Osteoblast (primary cell): ENCODE measurements around the gene EIF6. TPM values are rescaled to one million over a fixed set of nuclear protein-coding genes. Genes with fewer than 3 reads are reported as not detected.

Source experiments
- DNase-seq: peaks from one replicate; pipeline ENCODE4 v3.0.0; 2011; ENCODE audit warnings: low spot score, mixed read lengths; ENCODE audit not compliant: insufficient read length; ENCODE audit errors: missing footprints
- H2AFZ ChIP-seq: 2 replicates; pipeline ENCODE4 v1.6.0; 2011; ENCODE audit warnings: mild to moderate bottlenecking, low read length
- H3K27ac ChIP-seq: 2 replicates; pipeline ENCODE4 v1.5.1; 2011; ENCODE audit warnings: mild to moderate bottlenecking, low read depth, low read length, moderate library complexity
- H3K27me3 ChIP-seq: 2 replicates; pipeline ENCODE4 v1.6.0; 2012; ENCODE audit warnings: mild to moderate bottlenecking, control low read depth, inconsistent platforms, low read length, moderate library complexity; ENCODE audit not compliant: insufficient read depth
- H3K36me3 ChIP-seq: 2 replicates; pipeline ENCODE4 v1.5.1; 2011; ENCODE audit warnings: mild to moderate bottlenecking, low read length, control low read depth, moderate library complexity; ENCODE audit not compliant: insufficient read depth
- H3K4me1 ChIP-seq: 2 replicates; pipeline ENCODE4 v1.5.1; 2011; ENCODE audit warnings: mild to moderate bottlenecking, low read length, control low read depth, moderate library complexity; ENCODE audit not compliant: insufficient read depth
- H3K4me2 ChIP-seq: 2 replicates; pipeline ENCODE4 v1.6.0; 2011; ENCODE audit warnings: mild to moderate bottlenecking, low read length; ENCODE audit not compliant: insufficient read depth
- H3K4me3 ChIP-seq: fragments of 200-600 bp; sonication (generic); 3 replicates; pipeline ENCODE4 v1.5.1; 2012; ENCODE audit warnings: mild to moderate bottlenecking, low read length, inconsistent platforms; ENCODE audit not compliant: insufficient read depth
- H3K79me2 ChIP-seq: 2 replicates; pipeline ENCODE4 v1.6.0; 2012; ENCODE audit warnings: mild to moderate bottlenecking, low read length, control low read depth, inconsistent platforms; ENCODE audit not compliant: insufficient read depth
- H3K9me3 ChIP-seq: 2 replicates; pipeline ENCODE4 v1.5.1; 2011; ENCODE audit warnings: low read depth, low read length, control low read depth
- H4K20me1 ChIP-seq: 2 replicates; pipeline ENCODE4 v1.6.0; 2012; ENCODE audit warnings: mild to moderate bottlenecking, low read length, control low read depth; ENCODE audit not compliant: insufficient read depth
- total RNA-seq: library from RNA; depleted of rRNA; stranded (reverse); fragments of >200 nt; gene quantifications from 2 replicates; pipeline ENCODE4 v1.2.3, GENCODE V29; 2012
- TF ChIP-seq, protein P1 (sequence below): IDR thresholded peaks from 2 replicates; pipeline ENCODE4 v1.5.1; 2011; ENCODE audit warnings: mild to moderate bottlenecking, low read depth, low read length, moderate library complexity; ENCODE audit errors: extremely low read depth

Gene EIF6
- total RNA-seq, 1 donor: 121 TPM

DNA sequence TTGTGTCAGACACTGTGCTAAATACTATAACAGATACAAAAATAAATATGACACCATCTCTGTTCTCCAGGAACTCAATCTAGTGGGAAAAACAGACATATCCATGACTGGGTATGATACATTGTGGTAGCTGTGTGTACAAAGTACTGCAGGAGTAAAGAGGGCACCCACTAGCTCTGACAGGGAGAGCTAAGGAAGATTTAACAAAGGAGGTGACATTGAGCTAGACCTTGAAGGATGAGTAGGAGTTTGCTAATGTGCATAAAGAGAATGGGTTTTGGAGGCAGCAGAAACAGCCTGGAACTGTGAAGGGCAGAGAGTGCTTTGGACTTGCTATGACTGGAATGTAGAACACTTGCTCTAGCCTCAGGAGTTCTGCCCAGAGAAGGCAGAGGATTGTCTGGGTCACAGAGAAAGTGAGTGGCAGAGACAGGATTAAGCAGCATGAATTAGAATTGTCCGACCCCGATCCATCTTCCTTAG lies 43.7 kb downstream of the EIF6 start:
- H3K4me2 ChIP-seq: no peak overlapping the region
- H3K36me3 ChIP-seq: no peaks in the 10 kb centered on the region
- DNase-seq: no peak
- H4K20me1 ChIP-seq: peaks cover 5% of the 10 kb centered on the region
- H3K79me2 ChIP-seq: no peaks in the 10 kb centered on the region
- TF ChIP-seq, protein P1, sequence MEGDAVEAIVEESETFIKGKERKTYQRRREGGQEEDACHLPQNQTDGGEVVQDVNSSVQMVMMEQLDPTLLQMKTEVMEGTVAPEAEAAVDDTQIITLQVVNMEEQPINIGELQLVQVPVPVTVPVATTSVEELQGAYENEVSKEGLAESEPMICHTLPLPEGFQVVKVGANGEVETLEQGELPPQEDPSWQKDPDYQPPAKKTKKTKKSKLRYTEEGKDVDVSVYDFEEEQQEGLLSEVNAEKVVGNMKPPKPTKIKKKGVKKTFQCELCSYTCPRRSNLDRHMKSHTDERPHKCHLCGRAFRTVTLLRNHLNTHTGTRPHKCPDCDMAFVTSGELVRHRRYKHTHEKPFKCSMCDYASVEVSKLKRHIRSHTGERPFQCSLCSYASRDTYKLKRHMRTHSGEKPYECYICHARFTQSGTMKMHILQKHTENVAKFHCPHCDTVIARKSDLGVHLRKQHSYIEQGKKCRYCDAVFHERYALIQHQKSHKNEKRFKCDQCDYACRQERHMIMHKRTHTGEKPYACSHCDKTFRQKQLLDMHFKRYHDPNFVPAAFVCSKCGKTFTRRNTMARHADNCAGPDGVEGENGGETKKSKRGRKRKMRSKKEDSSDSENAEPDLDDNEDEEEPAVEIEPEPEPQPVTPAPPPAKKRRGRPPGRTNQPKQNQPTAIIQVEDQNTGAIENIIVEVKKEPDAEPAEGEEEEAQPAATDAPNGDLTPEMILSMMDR: no peak
- no peak overlapping the region for H2AFZ ChIP-seq
- no peaks in the 10 kb centered on the region for H3K27me3 ChIP-seq
- no peak overlapping the region for H3K4me3 ChIP-seq
- H3K4me1 ChIP-seq: no peaks in the 10 kb centered on the region
- H3K27ac ChIP-seq: no peak overlapping the region
- no peaks in the 10 kb centered on the region for H3K9me3 ChIP-seq

DNA sequence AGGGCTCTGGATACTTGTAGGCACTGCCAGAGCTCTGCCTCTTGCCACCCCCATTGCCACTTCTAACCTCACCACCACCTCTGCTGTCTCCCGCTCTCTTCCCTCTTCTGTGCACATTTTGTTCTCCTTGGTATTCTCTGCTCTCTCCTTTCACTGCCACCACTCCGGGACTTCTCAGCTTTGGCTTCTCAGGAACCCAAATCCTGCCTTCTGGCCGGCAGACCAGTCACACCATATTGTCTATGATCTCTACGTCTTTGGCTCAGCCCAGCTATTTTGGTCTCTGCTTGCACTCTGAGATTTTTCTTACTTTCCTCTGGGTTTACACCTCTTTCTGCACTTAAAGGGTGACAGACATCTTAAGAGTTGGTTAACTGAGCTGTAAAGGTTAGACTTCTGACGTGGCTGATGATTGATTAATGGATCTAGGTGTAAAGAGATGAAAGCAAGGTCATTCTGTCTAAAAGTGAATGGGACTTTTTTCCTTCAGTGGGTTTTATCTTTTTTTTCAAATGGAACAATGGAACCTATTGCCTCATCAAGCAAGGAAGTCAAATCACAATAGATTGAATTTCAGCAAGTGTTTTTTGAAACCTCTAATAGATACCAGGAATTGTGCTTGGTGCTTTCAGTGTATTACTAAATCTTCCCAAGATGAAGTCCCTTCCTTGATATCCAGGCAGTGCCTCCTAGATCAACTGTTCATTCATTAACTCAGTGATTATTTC lies 44.3 kb downstream of the EIF6 start:
- Histone ChIP-seq H3K4me2 (no peak overlapping the region), H3K27ac (no peak overlapping the region), H3K36me3 (no peaks in the 10 kb centered on the region), H3K27me3 (no peaks in the 10 kb centered on the region), H3K9me3 (no peaks in the 10 kb centered on the region), H3K4me1 (no peaks in the 10 kb centered on the region), H3K4me3 (no peak overlapping the region), H4K20me1 (peaks cover 5% of the 10 kb centered on the region), H3K79me2 (no peaks in the 10 kb centered on the region), H2AFZ (no peak overlapping the region)
- TF ChIP-seq, protein P1: no peak
- DNase-seq: no peak

DNA sequence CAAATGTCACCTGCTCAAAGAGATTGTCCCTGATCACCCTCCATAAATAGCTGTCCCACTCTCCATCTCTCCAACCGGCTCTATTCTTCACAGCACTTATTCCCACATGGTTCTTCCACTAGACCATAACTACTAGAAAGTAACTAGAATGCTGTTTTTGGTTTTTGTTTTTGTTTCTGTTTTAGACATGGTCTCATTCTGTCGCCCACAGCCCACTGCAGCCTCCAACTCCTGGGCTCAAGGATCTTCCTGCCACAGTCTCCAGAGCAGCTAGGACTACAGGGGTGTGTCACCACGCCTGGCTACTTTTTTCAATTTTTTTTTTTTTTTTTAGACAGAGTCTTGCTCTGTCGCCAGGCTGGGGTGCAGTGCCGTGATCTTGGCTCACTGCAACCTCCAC lies 45.8 kb downstream of the EIF6 start:
- TF ChIP-seq, protein P1: no peak

DNA sequence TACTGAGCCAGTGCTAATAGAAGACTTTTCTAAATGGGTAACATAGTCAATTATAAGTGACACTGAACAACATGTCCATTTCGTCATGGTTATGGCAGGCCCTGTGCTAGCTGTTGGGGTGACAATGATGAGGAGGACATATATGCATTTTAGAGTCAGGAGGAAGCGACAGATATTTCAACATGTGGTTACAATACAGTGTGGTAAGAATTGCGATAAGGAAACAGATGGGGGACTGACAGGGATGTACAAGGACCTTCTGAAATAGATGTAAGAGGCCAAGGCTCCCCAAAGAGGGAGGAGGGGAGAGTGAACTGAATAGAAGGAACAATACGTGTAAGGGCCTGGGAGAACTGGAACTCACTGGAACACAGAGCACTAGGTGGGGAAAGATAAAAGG lies 46.4 kb downstream of the EIF6 start:
- Histone ChIP-seq H3K4me3 (no peak overlapping the region), H3K36me3 (no peaks in the 10 kb centered on the region), H3K4me2 (no peak overlapping the region), H3K4me1 (peaks cover 2% of the 10 kb centered on the region), H3K27ac (no peak overlapping the region), H4K20me1 (peaks cover 5% of the 10 kb centered on the region), H3K27me3 (no peaks in the 10 kb centered on the region), H3K9me3 (no peaks in the 10 kb centered on the region), H2AFZ (no peak overlapping the region), H3K79me2 (no peaks in the 10 kb centered on the region)
- TF ChIP-seq, protein P1: no peak
- no peak for DNase-seq

More for the DNA sequence above, 45.8 kb downstream of the EIF6 start:
- H3K4me3 ChIP-seq: no peak overlapping the region
- H3K4me1 ChIP-seq: no peaks in the 10 kb centered on the region
- no peaks in the 10 kb centered on the region for H3K9me3 ChIP-seq
- DNase-seq: no peak
- no peak overlapping the region for H2AFZ ChIP-seq
- H4K20me1 ChIP-seq: peaks cover 5% of the 10 kb centered on the region
- no peak overlapping the region for H3K4me2 ChIP-seq
- no peak overlapping the region for H3K27ac ChIP-seq
- no peaks in the 10 kb centered on the region for H3K79me2 ChIP-seq
- no peaks in the 10 kb centered on the region for H3K27me3 ChIP-seq
- H3K36me3 ChIP-seq: no peaks in the 10 kb centered on the region
